NCI-H2196 (cell line): Measurements from ENCODE around the gene GRIA1.

Experiments
- DNase-seq: peaks from one replicate; lab custom pipeline; 2025; ENCODE audit not compliant: unreplicated experiment; lab: John Stamatoyannopoulos, UW

Gene GRIA1

DNA sequence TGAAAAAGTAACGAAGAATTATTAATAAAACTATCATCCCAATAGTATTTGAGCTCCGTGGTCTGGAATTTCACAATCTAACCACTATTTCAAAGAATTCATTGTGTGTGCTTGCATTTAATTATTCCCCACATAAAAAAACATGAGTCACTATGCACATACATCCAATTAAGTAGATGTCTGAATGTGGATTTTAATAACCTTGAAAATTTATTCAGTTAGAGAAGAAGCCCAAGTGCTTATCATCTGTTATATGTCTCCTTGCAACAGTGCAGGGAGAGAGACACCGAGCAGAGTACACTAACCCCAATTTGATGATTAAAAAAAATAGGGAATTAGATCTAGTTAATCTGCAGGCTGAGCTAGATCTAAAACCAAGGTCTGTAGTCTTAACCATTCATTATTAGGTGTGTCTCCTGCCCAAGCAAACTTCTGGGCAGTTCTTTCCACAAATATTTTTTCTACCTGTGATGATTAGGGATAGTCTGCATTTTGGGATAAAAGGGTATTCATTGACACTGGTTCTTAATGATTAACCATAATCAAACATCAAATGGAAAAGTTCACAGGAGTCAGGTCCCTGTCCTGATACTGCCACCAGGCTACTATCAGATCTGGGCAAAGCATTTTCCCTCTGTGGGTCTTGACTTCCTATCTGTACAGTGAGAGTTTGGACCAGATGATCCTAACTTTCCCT is 164.2 kb downstream of the GRIA1 start:
- DNase-seq, result no peak

DNA sequence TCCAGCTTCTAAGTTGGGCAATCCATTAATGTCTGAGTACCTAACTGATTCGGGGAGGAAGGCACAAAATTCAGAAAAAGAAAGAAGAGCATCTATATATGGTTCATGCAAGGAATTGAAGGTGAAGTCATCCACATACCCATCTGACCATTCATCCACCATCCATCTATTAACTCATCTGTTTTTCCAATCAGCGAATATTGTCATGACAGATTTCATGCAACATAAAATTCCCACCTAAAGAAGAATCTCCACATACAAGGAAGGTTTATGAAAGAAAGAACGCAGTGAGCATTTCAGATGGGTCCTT is 164.7 kb downstream of the GRIA1 start:
- no peak for DNase-seq

DNA sequence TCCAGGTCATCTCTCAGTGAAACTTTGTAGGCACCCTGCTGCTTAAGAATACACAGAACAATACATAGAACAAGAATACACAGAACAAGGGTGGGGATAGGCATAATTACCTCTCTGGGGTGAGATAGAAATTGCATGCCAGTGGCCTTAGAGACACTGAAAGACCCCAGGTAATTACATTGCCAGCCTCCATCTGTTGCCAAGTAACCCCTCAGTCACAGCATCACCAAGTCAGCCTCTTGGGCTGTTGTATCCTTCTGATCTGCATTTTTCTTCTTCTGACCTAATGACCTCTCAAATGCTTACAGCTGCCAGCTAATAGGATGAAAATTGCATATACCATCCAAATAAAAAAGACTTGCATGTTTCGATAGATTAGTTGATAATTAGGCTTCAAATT is 167.7 kb downstream of the GRIA1 start:
- no peak for DNase-seq

DNA sequence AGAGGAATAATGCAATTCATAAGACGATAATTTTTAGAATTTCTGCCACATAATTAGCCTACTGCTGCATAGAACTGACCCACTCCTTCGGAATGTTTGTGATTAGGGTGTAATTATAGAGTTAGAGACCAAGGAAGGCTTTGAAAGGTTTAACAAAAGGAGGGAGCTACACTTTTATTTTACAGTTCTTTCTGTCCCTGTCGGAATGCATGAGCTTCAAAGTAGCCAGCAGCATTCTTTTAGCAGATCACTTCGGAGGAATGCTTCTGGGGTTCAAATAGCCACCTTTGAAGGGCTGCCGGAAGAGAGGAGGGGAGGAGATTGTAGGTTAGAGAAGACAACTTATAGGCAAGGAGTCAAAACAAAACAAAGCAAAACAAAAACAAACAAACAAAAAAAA is 168.1 kb downstream of the GRIA1 start:
- no peak for DNase-seq

DNA sequence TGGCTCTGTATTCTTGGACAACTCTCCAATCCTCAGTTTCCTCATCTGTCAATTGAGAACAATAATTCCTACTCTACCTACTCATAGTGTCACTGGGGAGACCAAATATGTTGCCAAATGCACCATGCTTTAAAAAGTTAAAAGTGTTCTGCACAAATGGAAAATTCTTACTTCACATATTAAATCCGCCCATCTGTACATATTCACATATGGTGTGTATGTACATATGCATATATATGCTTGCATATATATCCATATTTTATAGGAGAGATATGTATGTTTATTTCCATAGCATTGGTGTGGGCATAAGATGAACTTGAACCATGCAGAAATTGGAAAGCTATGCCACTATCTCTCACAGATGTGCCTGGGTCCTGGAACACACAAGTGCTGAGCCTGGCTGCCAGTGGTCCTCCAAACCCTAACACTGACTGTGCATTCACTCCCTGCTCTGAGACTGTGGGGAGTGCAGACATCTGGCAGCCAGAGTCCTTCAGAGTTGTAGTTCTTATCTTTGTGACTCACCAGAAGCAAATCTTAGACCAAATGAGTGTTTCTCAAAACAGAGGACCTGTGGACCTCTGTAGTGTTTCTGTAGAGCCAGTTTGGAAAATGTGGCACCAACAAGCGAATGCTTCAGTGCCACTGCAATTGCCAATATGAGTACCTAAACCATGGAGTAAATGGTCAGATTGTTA is 168.7 kb downstream of the GRIA1 start:
- DNase-seq, result no peak

DNA sequence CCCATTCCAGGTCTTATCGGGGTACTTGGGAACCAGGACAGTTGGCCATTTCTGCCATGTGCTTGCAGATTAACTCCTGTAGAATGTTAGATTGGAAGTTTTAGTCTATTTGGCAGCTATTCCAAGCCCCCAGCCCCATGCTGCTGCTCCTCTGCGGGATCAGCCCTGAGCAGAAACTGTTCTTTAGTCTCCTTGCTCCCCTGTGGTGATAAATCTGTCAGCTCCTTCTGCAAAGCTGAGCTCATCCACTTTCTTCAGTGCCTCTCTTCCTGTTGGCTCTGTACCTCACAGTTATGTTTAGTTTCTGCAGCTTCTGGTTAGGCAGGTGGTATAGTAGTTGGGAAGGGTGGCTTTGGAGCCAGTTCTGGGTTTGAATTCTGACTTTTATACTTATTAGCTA is 170.4 kb downstream of the GRIA1 start:
- DNase-seq, result no peak

DNA sequence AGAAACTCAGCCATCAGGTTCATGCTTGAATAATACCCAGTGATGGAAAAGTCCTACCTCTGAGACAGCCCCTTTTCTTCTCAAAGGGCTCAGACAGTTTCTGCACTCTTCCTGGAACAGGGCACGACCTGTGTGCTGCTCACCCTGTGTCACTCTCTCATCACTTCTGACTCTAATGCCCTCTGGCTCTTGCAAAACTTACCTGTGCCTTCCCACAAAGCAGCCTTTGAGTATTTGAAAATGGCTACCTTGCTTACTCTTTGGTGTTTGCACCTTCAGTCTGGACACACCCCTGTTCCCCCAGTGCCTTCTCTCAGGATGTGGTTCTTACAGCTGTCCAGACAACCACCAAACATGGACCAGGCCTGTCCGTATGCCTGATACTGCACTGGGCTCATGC is 171.4 kb downstream of the GRIA1 start:
- no peak for DNase-seq

DNA sequence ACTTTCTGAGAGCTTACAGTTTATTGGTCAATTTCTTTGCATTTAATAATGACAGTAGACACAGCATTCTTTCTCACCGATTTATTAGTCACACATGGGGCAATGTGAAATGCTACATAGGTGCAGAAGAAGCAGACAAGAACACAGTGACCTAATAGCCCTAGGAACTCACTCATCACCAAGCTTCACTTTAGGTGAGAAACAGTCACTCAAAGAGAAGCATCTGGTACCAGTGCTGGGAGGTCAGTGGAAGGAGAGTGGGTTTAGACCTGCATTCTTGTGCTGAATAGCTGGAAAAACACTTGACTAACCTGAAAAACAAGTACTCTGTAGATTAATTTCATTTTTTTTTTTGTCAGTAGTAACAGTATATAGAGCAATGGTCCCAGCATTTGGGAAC is 179.6 kb downstream of the GRIA1 start:
- no peak for DNase-seq

DNA sequence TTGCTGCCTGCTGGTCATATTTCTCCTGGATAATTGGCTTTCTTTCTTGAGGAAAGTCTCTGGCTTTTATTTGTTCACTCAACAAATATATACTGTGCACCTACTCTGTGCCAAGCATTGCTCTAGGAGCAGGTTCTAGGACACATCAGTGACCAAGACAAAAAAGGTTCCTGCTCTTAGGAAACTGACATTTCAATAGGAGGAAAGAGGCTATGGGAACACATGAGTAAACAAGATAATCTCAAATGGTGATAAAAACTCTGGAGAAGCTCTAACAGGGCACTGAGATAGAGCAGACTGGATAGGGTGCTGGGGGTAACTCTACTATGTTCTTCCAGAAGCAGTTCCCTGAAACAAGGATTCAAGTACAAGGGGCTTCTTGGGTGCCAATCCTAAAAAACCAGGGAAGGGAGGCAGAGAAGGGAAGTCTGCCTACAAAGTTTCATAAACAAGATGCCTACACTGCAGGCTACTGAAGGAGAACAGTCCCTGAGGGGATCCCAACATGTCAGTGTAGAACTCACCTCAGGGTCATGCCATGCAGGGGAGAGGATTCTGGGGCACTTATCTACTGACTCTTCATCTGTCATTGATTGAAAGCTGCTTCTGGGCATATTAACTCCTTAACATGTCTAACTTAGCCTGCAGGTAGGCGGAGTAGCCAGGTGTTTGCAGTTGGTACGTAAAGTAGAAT is 181.3 kb downstream of the GRIA1 start:
- no peak for DNase-seq

DNA sequence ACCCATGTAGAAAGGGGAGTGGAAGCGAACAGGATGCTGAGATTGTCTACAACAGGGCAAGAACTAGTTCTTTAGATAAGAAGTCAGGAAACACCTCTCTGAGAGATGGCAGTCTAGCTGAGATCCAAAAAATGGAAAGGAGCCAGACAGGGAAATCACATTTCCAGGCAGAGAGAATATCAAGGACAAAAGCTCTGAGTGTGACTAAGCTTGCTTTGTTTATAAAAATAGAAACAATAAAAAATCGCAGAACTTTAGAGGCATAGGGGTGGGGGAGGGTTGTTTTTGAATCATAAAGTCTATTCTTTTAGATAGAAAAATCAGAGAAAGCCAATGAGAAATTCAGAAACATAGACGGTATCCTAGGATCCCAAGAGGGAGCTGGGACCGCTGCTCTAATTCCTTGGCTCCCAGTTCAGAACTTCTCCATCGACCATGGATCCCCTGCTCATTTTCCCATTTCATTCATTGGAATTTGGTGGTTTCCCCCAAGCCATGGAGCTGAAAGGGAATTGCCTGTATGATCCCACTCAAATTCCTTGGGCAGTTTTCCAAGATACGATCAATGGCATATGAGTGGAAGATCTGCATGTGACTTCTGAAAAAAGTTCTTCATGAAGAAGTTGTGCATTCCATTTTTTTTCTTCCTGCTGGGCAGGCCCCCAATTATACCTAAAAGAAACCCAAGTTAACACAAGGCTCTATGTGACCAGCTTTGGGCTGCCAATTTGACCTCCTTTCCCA is 182.0 kb downstream of the GRIA1 start:
- DNase-seq, result no peak

DNA sequence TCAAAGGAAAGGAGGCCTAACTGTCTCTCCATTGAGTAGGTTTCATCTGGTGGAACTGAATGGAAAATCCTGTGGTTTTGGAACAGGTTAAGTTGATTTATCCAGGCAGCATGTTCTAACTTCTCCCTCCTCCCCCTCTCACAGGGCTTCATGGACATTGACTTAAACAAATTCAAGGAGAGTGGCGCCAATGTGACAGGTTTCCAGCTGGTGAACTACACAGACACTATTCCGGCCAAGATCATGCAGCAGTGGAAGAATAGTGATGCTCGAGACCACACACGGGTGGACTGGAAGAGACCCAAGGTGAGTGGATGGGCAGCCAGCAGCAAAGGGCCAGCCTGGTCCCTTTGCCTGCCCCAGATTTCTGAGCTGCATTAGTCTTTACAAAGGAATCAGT is 183.9 kb downstream of the GRIA1 start:
- no peak for DNase-seq

DNA sequence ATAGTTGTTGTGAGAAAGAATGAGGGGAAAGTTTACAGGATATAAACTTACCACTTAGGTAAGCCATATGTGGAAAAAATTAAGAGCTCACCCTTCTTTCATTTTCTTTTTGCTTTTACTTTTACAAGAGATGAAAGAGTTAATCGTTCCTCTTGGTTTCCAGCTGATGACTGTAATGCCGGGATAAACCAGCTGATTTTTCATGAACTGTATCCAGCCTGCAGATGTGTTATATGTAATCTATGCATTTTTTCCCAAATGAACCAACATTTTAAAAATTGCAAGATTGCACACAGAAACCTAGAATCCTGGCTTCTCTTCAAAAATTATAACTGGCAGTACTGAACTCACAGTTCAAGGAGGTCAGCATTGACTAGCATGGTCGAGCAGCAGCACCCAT is 185.9 kb downstream of the GRIA1 start:
- DNase-seq, result no peak

DNA sequence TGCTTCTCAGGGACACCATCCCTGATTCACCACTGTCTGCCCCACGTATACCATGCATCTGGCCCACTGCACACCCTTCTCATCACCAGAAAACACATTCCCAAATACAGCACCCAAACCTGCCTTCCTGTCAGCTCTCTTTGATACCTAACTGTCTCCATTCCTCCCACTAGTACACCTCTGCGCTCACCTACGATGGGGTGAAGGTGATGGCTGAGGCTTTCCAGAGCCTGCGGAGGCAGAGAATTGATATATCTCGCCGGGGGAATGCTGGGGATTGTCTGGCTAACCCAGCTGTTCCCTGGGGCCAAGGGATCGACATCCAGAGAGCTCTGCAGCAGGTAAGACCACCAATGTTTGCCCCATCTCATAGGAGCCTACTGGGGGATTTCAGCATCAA is 186.4 kb downstream of the GRIA1 start:
- no peak for DNase-seq

DNA sequence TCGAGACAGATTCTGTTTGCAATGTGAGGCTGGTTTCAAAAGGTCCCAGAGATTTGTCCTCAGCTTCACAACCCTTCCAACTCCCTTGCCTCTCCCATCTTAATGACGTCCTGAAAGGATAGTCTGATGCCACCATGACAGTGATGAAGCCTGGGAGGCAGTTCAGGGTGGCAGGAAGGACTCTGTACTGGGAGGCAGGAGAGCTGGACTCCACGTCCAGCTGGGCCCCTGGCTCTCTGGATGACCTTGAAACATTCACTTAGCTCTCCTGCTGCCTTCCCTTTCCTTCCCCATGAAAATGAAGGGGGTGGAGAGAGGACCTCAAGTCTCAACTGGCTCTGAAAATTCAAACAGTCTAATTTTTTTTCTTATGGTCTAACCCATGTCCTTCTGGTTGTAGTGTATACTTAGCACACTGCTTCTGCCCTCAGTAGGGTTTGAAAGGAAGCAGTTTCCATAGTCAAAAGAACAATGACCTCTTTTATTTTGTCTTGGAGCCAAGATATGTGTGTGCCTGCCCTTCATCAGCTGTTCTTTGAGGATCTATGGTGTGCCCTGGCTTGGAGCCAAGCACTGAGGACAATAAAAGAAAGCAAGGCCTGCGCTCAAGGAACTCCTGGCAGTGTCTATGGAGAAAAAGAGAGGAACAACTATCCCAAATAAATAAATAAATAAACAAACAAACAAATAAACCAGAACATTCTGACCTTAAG is 188.3 kb downstream of the GRIA1 start:
- DNase-seq, result no peak

DNA sequence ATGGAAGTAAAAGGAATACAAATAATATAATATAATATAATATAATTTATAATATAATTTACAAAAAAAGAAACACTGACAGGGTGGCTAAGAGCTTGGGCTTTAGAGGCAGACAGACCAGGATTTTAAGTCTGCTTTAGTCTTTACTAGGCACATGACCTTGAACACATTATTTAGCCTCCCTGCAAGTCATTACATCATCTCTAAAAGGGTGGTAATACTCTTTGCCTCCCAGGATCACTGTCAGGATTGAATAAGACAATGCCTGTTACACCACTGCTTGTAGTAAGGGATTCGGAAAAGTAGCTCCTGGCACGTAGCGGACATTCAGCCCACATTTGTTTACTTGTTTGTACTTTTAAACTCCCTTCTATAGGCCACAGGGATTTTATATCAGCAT is 199.8 kb downstream of the GRIA1 start:
- DNase-seq, result no peak

DNA sequence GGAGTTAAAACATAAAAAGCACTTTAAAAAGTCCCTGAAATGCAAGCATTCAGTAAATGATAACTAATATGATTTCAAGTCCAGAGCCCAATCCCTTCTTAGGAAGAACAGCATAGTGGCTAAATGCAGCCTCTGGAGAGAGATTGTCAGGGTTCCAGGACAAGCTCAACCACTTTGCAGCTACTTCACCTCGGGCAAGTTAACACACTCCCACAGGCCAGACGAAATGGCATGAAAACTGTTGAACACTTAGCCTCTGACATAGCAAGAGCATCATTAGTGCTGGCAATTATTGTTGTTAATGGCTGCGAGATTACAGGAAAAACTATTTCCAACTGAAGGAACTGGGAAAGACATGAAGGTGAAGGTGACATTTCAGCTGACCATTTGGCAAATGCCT is 205.8 kb downstream of the GRIA1 start:
- no peak for DNase-seq

DNA sequence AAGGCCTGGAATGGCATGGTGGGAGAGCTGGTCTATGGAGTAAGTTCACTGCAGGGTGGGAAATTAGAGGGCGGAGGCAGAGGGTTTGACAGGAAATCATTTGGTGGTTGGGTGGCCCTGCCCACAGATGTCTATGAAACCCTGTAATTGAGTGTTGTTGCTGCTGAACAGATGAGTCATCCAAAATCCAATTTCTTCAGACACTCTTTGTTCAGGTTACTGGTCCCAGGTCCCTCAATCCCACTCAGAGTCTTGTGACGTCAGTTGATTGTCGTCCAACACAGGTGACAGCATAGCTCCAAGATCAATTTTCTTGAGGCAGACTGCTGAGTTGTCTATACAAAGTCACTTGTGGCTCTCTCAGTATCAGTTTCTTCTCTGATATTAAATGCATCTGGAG is 208.6 kb downstream of the GRIA1 start:
- DNase-seq, result no peak

DNA sequence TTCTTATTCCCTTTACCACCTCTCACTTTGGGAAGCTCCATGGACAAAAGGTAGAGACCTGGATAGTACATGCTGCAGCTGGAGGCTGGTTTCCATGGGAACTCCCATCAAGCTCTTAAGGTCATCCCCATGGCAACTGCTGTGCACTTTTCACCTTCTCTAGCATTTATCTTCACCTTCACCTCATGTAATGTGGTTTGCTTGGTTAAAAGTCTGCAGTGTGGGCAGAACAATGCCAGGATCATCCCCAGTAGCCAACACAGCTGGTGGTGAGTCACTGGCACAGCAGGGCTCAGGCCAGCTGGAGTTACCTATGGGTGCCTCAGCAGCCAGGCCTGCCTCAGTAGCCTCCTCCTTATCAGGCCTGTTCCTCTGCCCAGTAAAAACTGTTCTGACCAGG is 210.5 kb downstream of the GRIA1 start:
- DNase-seq, result peak; percentile 53

DNA sequence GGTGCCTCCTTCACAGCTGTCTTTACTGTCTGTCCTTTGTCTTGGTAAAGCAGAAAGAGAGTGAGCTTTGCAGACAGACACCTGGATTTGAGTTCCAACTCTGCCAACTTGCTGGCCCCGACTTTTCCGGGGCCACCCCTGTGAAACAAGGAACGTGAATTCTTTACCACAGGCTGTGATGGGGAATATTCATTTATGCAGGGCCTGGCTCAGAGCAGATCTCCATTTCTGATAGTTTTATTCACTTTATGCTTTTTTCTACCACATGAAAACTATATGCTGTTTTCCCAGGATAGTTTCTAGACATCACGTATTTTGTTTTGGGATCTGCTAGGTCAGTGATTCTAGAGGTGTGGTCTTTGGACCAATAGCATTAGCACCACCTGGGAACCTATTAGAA is 211.8 kb downstream of the GRIA1 start:
- no peak for DNase-seq

DNA sequence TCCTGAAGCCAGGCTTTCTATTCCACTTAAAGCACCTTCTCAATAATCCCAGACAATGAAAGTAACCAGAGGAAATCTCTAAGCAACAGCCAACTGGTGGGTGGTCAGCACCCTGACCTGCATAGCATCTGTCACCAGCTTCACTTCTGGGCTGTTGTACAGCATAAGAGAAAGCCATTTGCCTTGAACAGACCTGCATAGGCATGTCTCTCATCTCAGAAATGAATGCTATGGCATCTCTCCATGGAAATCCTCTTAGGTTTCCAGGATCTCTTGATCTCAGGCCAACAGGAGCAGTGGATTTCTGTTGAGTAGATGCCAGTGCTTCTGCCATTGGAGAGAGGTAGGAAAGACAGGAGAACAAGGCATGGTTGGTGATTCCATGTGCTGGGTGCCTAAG is 213.6 kb downstream of the GRIA1 start:
- no peak for DNase-seq

DNA sequence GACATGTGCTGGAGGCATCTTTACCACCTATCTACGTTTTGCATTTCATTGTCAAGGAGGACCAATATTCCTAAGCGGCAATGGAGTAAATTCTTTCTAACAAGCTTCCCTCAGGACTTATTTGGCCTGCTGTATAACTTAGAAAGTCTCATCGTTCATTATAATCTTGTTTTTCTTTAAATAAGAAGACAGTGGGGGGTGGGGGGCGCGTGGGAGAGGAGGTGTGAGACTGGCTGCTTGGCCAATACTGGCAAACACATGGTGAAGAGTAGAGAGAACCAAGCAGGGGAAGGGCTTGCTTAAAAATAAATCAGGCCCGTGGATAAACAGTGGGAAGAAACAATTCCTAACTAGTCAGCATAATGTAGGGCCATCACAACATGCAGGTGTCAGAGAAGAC is 217.2 kb downstream of the GRIA1 start:
- no peak for DNase-seq
